Naive thymus-derived CD4-positive, alpha-beta T cell (primary cell): Measurements from ENCODE around the gene HOXC6. TPM values are rescaled to one million over a fixed set of nuclear protein-coding genes. Genes with fewer than 3 reads are reported as not detected.
A peak's percentile ranks its signal among the peaks of the same experiment; 100 is the strongest.

Source experiments
- ATAC-seq: fragments of 150-1000 bp; cut with Tn5 transposase; 2 replicates; pipeline ENCODE4 v1.10.0; 2021; ENCODE audit warnings: mild to moderate bottlenecking, moderate library complexity
- CTCF ChIA-PET: fragments of 350-600 bp; sonication (Branson Sonifier 250); formaldehyde crosslinking; loops from one replicate; lab custom pipeline; 2021; ENCODE audit warnings: antibody characterized with exemption; lab: Charles Lee
- POLR2A ChIA-PET: fragments of 350-600 bp; sonication (Branson Sonifier 250); formaldehyde crosslinking; loops from one replicate; lab custom pipeline; 2021; ENCODE audit warnings: antibody characterized with exemption, inconsistent platforms; lab: Charles Lee
- DNase-seq, 9 donors: peaks; one replicate each; pipeline versions ENCODE4 v3.0.0 to v3.0.0-alpha.2; 2020 to 2022; ENCODE audit warnings: mixed read lengths in 1 of 9
- H3K27ac ChIP-seq: one replicate; pipeline ENCODE4 v1.7.0; 2013; ENCODE audit warnings: mild to moderate bottlenecking, low read depth, low read length, moderate library complexity
- H3K27me3 ChIP-seq, 2 donors: one replicate each; pipeline ENCODE4 v1.7.0; 2013; ENCODE audit warnings: low read length in 2 of 2, mild to moderate bottlenecking in 2 of 2, moderate library complexity in 2 of 2; ENCODE audit not compliant: control insufficient read depth in 2 of 2, insufficient read depth in 2 of 2
- H3K36me3 ChIP-seq, 3 experiments: 1 replicate in 2 of 3; 2 replicates in 1 of 3; pipeline ENCODE4 v1.7.0; 2013; ENCODE audit warnings: low read length in 3 of 3, mild to moderate bottlenecking in 3 of 3, moderate library complexity in 1 of 3; ENCODE audit not compliant: insufficient read depth in 3 of 3, control insufficient read depth in 2 of 3
- H3K4me1 ChIP-seq, 2 donors: one replicate each; pipeline ENCODE4 v1.7.0; 2013; ENCODE audit warnings: low read length in 2 of 2, mild to moderate bottlenecking in 2 of 2, moderate library complexity in 1 of 2; ENCODE audit not compliant: control insufficient read depth in 2 of 2, insufficient read depth in 2 of 2
- H3K4me3 ChIP-seq: 2 replicates; pipeline ENCODE4 v1.7.0; 2013; ENCODE audit warnings: mild to moderate bottlenecking, low read length
- H3K9me3 ChIP-seq, 3 experiments: 1 replicate in 2 of 3; 2 replicates in 1 of 3; pipeline ENCODE4 v1.7.0; 2013; ENCODE audit warnings: low read length in 3 of 3; ENCODE audit not compliant: control insufficient read depth in 2 of 3
- H3K27ac Mint-ChIP-seq, 9 donors: one replicate each; pipeline ENCODE4 v1.8.0; 2020 to 2022; ENCODE audit warnings: mixed read lengths in 9 of 9, mild to moderate bottlenecking in 8 of 9, moderate library complexity in 5 of 9, inconsistent platforms in 2 of 9
- H3K27me3 Mint-ChIP-seq, 5 donors: one replicate each; pipeline ENCODE4 v1.8.0; 2021 to 2022; ENCODE audit warnings: mixed read lengths in 5 of 5, mild to moderate bottlenecking in 1 of 5
- H3K36me3 Mint-ChIP-seq, 5 donors: one replicate each; pipeline ENCODE4 v1.8.0; 2020 to 2022; ENCODE audit warnings: mixed read lengths in 5 of 5, mild to moderate bottlenecking in 3 of 5, inconsistent platforms in 1 of 5
- H3K4me1 Mint-ChIP-seq, 7 donors: one replicate each; pipeline ENCODE4 v1.8.0; 2020 to 2022; ENCODE audit warnings: mixed read lengths in 7 of 7, mild to moderate bottlenecking in 3 of 7, inconsistent platforms in 1 of 7
- H3K4me3 Mint-ChIP-seq, 10 donors: one replicate each; pipeline ENCODE4 v1.8.0; 2020 to 2022; ENCODE audit warnings: mild to moderate bottlenecking in 10 of 10, mixed read lengths in 10 of 10, moderate library complexity in 6 of 10, inconsistent platforms in 2 of 10
- H3K9me3 Mint-ChIP-seq, 11 donors: one replicate each; pipeline ENCODE4 v1.8.0; 2020 to 2022; ENCODE audit warnings: mixed read lengths in 11 of 11, mild to moderate bottlenecking in 4 of 11, inconsistent platforms in 1 of 11, moderate library complexity in 1 of 11
- intact Hi-C, 2 donors: fragments of 100-400 bp; cut with micrococcal nuclease; formaldehyde crosslinking; loops; one replicate each; pipeline ENCODE4 v1.15.1; 2023
- polyA plus RNA-seq, 2 donors: library from polyadenylated mRNA; unstranded; fragments of 300-500 nt; fragmentation: Illumina TruSeq; gene quantifications; one replicate each; pipeline ENCODE4 v1.2.3, GENCODE V29; 2021
- total RNA-seq, 6 experiments: library from RNA in 5 of 6; stranded (reverse) in 5 of 6; gene quantifications; 1 replicate in 5 of 6; 2 replicates in 1 of 6; pipeline ENCODE4 v1.2.3 and lab custom pipeline; 2021 to 2026

HOXC6 gene
- total and polyA plus RNA-seq, 7 experiments from 2014 or later, result not detected

DNA sequence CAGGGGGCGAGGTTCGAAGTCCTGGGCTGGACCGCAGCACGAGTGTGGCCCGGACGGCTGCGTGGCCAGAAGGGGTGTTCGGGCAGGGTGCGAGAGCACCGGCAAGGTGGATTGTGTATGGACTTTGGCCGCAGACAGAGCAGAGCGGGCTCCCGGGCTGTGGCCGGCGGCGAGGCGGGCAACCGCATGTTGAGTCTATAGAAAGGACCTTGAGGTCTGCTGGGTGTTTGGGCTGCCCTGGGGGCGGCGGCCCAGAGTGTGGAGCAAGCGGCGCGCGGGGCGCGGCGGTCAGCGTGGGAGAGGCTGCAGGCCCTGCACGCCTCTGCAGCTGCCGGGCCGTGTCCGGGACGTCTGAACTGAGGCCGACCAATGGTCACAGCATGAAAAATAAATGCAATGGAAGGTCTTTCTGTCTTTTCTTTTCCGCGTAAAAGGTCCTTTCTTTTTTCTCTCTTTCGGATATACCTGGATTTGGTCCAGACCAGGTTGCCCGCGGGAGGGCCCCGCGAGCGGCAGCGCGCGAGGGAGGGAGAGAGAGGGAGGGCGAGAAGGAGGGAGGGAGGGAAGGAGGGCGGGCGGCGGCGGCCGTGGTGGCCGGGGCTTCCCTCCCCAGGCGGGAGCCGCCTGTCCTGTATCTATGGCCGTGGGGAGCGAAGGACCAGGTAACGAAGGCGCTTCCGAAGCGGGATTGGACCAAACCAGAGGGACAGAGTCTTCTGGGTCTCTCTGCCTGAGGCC, 33.8 kb upstream of the HOXC6 start:
- H3K4me3 ChIP-seq, result peak overlapping the region; percentile 62
- H3K4me1 Mint-ChIP-seq, result peaks cover 28 to 67% (median 40%) of the 10 kb centered on the region in 7 donors
- peaks cover 53 to 88% of the 10 kb centered on the region in 2 donors for H3K27me3 ChIP-seq
- peaks cover 89 to 98% (median 92%) of the 10 kb centered on the region in 5 donors for H3K27me3 Mint-ChIP-seq
- ATAC-seq (no peak), DNase-seq (no peak)
- H3K9me3 ChIP-seq, result no peaks in the 10 kb centered on the region
- ChIA-PET CTCF (no interaction called here), POLR2A (no interaction called here)
- H3K27ac ChIP-seq, result no peak overlapping the region
- intact Hi-C loops, result loop anchor here (1.0 to 5.0 kb wide), 4 partner anchors 15 to 57 kb away; partner anchors contain the start of genes HOXC13 (in 1 of the 2) and HOXC5 (in 1 of the 2)
- no peaks in the 10 kb centered on the region for H3K36me3 ChIP-seq
- peaks cover 0 to 6% (median 0%) of the 10 kb centered on the region in 5 donors for H3K36me3 Mint-ChIP-seq
- peaks cover 0 to 8% (median 0%) of the 10 kb centered on the region in 11 donors for H3K9me3 Mint-ChIP-seq
- H3K4me1 ChIP-seq, result peaks cover 19 to 20% of the 10 kb centered on the region in 2 donors
- H3K4me3 Mint-ChIP-seq, result peak overlapping the region; percentile 60 to 88 (median 85)
- peak overlapping the region in 5 of 9 donors; percentile 40 to 75 (median 73) for H3K27ac Mint-ChIP-seq

DNA sequence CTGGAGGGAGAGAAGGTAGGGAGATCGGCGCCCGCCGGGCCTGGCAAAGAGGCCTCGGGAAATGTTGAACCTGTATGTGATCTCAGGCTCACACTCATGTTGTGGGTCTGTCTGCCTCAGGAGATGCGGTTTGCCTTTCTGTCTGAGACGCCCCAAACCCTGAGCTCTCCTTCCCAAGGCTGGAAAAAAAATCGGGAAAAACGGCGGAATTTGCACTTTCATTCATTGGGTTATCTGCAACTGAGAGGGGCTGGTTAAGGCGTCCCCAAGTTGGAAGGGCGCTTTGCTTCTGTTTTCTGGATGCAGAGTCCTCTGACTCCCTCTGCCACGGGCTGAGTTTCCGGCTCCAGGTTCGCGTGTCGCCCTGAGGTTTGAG, 33.2 kb upstream of the HOXC6 start:
- DNase-seq, result peak in 1 of 9 donors; percentile 33
- POLR2A ChIA-PET, result interaction anchor here (1.6 kb wide), 1 partner anchor 9 kb away, joined by 3 read pairs; no protein-coding TSS in a partner anchor
- ATAC-seq, result peak; percentile 21
- peak overlapping the region in 4 of 9 donors; percentile 24 to 73 (median 42) for H3K27ac Mint-ChIP-seq
- H3K4me3 ChIP-seq, result peak overlapping the region; percentile 62
- H3K27me3 Mint-ChIP-seq, result peaks cover 89 to 98% (median 92%) of the 10 kb centered on the region in 5 donors
- peaks cover 0 to 7% (median 0%) of the 10 kb centered on the region in 11 donors for H3K9me3 Mint-ChIP-seq
- H3K36me3 ChIP-seq, result no peaks in the 10 kb centered on the region
- H3K4me1 Mint-ChIP-seq, result peaks cover 23 to 67% (median 40%) of the 10 kb centered on the region in 7 donors
- no peaks in the 10 kb centered on the region for H3K9me3 ChIP-seq
- peaks cover 0 to 6% (median 0%) of the 10 kb centered on the region in 5 donors for H3K36me3 Mint-ChIP-seq
- intact Hi-C loops, result loop anchor here (5.0 kb wide), 3 partner anchors 33 to 58 kb away; partner anchors contain the start of genes HOXC13 (in 1 of the 2) and HOXC5 (in 1 of the 2)
- peaks cover 19 to 22% of the 10 kb centered on the region in 2 donors for H3K4me1 ChIP-seq
- H3K4me3 Mint-ChIP-seq, result peak overlapping the region; percentile 60 to 88 (median 85)
- H3K27ac ChIP-seq, result no peak overlapping the region
- H3K27me3 ChIP-seq, result peaks cover 53 to 88% of the 10 kb centered on the region in 2 donors
- CTCF ChIA-PET, result no interaction called here

DNA sequence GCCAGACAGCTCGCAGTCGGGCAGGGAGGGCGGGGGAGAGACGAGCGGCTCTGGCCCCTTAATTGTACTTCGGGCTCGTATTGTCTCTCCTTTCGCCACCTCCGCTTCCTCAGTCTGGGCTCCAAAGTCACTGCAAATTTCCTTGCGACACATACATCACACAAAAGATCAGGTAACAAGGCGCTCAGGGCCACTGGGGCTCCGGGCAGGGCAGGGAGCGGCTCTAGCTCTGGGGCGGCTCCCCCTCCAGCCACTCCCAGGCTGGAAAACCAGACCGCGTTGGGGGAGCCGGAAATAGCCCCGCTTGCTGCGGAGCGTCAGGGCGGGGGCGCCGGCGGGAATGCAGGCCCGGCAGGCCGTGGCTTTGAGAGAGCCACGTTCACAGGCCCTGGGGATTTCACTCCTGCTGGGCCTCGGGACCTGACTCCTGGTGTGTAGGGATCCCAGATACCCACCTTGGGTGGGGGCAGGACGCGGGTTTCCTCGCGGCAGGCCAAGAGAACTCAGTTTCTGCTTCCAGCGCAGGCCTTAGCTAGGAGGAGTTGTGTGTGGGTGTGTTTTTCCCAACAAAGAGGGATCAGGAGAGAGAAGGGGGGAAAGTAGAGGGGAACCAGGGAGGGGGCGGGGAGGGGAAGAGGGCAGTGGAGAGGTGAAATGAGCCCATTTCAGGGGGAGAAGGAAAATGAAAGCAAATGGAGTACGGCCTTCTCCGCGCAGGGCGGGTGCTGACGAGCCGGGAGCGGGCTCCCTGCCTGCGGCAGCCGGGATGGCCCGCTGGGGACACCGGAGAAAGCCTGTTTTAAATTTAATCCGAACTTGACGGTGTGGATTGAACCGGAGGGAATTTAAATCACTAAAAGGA, 32.6 kb upstream of the HOXC6 start:
- POLR2A ChIA-PET, result interaction anchor here (1.6 kb wide), 1 partner anchor 9 kb away, joined by 3 read pairs; no protein-coding TSS in a partner anchor
- no peak for DNase-seq
- peaks cover 49 to 91% of the 10 kb centered on the region in 2 donors for H3K27me3 ChIP-seq

DNA sequence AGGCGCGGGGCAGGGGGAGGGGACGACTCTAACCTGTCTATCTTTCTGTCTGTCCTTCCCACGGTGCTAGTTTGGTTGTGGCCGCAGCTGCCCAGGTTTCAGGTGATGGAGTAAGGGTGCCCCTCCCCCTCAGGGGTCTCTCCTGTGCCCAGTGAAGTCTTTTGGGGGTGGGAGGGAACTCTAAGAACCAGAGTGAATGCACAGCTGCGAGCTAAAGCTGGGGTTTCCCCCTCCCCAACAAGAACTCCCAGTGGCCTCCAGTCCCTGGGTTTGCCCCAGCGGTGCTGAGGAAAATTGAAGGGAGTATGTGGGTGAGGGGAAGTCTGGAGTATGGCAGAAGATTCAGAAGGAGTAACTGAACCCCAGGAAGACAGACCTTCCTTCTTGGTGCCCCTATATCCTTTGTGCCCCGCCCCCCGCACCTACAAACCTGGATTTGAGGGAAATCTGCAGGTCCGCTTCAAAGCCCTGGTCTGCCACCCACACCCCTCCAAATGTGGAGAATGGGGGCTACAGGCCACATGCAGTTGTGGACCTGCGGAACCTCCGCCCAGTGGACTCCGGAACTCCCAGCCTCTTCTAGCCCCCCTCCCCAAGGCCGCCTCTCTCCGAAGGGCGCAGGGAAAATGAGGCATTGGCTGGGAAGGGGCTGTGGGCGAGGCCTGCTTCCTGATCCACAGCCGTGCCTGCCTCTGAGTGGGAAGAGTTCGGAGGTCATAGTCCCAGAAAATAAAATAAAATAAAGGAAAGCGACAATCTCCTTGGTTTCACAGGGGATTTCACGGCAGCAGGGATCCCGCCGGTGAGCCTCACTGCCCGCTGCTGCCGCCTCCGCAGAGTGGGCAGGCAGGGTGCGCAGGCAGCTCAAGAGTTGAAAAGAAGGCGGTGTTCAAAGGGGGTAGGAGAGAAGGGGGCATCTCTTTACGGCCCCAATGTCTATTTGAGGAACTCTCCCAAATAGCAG, 31.7 kb upstream of the HOXC6 start:
- Histone ChIP-seq H3K4me1 (peaks cover 24 to 28% of the 10 kb centered on the region in 2 donors), H3K36me3 (no peaks in the 10 kb centered on the region), H3K4me3 (peak overlapping the region; percentile 62), H3K27me3 (peaks cover 42 to 90% of the 10 kb centered on the region in 2 donors), H3K27ac (no peak overlapping the region), H3K9me3 (no peaks in the 10 kb centered on the region)
- DNase-seq (no peak), ATAC-seq (no peak)
- Mint-ChIP-seq H3K36me3 (peaks cover 0 to 4% (median 0%) of the 10 kb centered on the region in 5 donors), H3K9me3 (peaks cover 0 to 8% (median 0%) of the 10 kb centered on the region in 11 donors), H3K4me3 (peak overlapping the region; percentile 77 to 88 (median 85)), H3K4me1 (peaks cover 22 to 63% (median 37%) of the 10 kb centered on the region in 7 donors), H3K27me3 (peaks cover 86 to 98% (median 89%) of the 10 kb centered on the region in 5 donors), H3K27ac (peak overlapping the region in 2 of 9 donors; percentile 10 to 21)
- intact Hi-C loops, result loop anchor here (5.0 kb wide), 3 partner anchors 34 to 59 kb away; partner anchors contain the start of genes HOXC13 (in 1 of the 2) and HOXC5 (in 1 of the 2)
- CTCF ChIA-PET, result interaction anchor here (0.7 kb wide), 1 partner anchor 205 kb away, joined by 3 read pairs; no protein-coding TSS in a partner anchor
- POLR2A ChIA-PET, result interaction anchor here (1.6 kb wide), 1 partner anchor 10 kb away, joined by 3 read pairs; no protein-coding TSS in a partner anchor

More for the DNA sequence above, 32.6 kb upstream of the HOXC6 start:
- intact Hi-C loops, result loop anchor here (5.0 kb wide), 3 partner anchors 33 to 58 kb away; partner anchors contain the start of genes HOXC13 (in 1 of the 2) and HOXC5 (in 1 of the 2)
- peaks cover 24 to 28% of the 10 kb centered on the region in 2 donors for H3K4me1 ChIP-seq
- CTCF ChIA-PET, result no interaction called here
- Mint-ChIP-seq H3K27ac (peak overlapping the region in 3 of 9 donors; percentile 24 to 73 (median 58)), H3K9me3 (peaks cover 0 to 7% (median 0%) of the 10 kb centered on the region in 11 donors), H3K4me3 (peak overlapping the region; percentile 77 to 88 (median 85)), H3K27me3 (peaks cover 86 to 98% (median 88%) of the 10 kb centered on the region in 5 donors), H3K4me1 (peaks cover 22 to 63% (median 37%) of the 10 kb centered on the region in 7 donors), H3K36me3 (peaks cover 0 to 4% (median 0%) of the 10 kb centered on the region in 5 donors)
- peak; percentile 31 for ATAC-seq
- H3K4me3 ChIP-seq, result peak overlapping the region; percentile 62
- H3K36me3 ChIP-seq, result no peaks in the 10 kb centered on the region
- H3K27ac ChIP-seq, result no peak overlapping the region
- H3K9me3 ChIP-seq, result no peaks in the 10 kb centered on the region

DNA sequence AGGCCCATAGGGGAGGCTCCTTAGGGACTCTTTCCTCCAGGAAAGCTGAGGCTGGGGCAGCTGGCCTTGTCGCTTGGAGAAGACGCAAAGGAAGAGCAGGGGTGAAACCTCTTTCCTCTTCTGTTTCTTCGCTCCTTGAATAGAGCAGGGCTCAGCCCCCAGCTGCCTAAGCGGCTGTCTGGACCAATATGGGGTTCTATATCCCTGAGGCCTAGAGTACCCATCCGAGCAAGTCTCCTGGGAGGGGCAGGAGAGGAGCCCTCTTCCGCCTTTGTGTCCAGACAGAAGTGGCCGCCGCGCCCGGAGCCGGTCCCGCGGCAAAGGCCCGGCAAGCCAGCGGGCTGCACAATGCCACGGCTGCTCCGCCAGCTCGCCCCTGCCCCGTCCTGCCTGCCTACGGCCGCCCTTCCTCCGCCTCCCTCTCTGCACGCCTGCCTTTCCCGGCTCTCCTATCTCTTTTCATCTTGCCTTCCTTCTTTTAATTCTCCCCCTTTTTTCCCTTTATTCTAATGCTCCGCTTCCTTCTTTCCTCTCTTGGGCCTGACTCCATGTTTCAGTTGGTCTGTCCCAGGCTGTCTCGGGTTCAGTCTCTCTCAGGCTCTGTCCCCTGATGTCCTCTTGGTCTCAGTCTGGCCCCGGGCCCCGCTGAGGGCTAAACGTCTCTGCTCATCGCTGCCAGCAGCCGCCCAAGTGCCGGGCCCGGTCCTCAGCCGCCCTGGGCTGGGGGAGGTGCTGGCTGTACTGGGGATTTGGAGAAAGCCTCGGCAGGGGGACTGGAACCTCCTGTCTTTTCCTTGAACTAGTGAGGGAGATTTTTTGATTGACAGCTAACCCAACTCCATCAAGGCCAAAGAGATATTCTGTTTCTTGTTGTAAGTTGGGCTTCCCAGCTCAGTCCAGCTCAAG, 30.8 kb upstream of the HOXC6 start:
- CTCF ChIA-PET, result interaction anchor here (0.7 to 1.6 kb wide), 2 partner anchors 204 to 210 kb away, joined by 3 to 5 read pairs; no protein-coding TSS in a partner anchor
- Mint-ChIP-seq H3K27ac (peak overlapping the region in 3 of 9 donors; percentile 10 to 48 (median 33)), H3K36me3 (peaks cover 0 to 4% (median 0%) of the 10 kb centered on the region in 5 donors), H3K4me1 (peaks cover 24 to 63% (median 37%) of the 10 kb centered on the region in 7 donors), H3K9me3 (peaks cover 0 to 8% (median 0%) of the 10 kb centered on the region in 11 donors), H3K27me3 (peaks cover 86 to 98% (median 90%) of the 10 kb centered on the region in 5 donors), H3K4me3 (peak overlapping the region in 9 of 10 donors; percentile 18 to 88 (median 68))
- intact Hi-C loops, result loop anchor here (5.0 kb wide), 3 partner anchors 35 to 60 kb away; partner anchors contain the start of genes HOXC13 (in 1 of the 2) and HOXC5 (in 1 of the 2)
- DNase-seq, result no peak
- H3K27ac ChIP-seq, result no peak overlapping the region
- H3K27me3 ChIP-seq, result peaks cover 37 to 90% of the 10 kb centered on the region in 2 donors
- no peak for ATAC-seq
- no peak overlapping the region for H3K4me3 ChIP-seq
- no peaks in the 10 kb centered on the region for H3K36me3 ChIP-seq
- peaks cover 24 to 28% of the 10 kb centered on the region in 2 donors for H3K4me1 ChIP-seq
- no peaks in the 10 kb centered on the region for H3K9me3 ChIP-seq
- POLR2A ChIA-PET, result no interaction called here
